Erythroblast (primary cell): Measurements from ENCODE around the gene F8A2.
"Not testable (repeated sequence)": the region's sequence is repeated elsewhere in the genome, so short reads cannot be mapped to it uniquely, and the experiment has no call there.

Experiments
- GATA1 ChIP-seq: IDR thresholded peaks from 2 replicates; pipeline ENCODE4 v1.6.1; 2011; ENCODE audit warnings: low read depth, mild to moderate bottlenecking, control low read depth, low read length, moderate library complexity
- POLR2A ChIP-seq: IDR thresholded peaks from 2 replicates; pipeline ENCODE4 v1.6.1; 2011; ENCODE audit warnings: mild to moderate bottlenecking, low read length

DNA sequence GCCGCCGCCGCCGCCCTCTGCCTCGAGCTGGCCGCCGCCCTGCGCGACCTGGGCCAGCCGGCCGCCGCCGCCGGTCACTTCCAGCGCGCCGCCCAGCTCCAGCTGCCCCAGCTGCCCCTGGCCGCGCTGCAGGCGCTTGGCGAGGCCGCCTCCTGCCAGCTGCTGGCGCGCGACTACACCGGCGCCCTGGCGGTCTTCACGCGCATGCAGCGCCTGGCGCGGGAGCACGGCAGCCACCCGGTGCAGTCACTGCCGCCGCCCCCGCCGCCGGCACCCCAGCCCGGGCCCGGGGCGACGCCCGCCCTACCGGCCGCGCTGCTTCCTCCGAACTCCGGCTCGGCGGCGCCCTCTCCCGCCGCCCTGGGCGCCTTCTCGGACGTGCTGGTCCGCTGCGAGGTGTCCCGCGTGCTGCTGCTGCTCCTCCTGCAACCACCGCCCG is 653 bp downstream of the F8A2 start:
- TF ChIP-seq POLR2A, GATA1: not testable (repeated sequence)
